IMR-90 (cell line): ENCODE measurements around the gene LACC1. TPM values are rescaled to one million over a fixed set of nuclear protein-coding genes. Genes with fewer than 3 reads are reported as not detected.

Experiments used
- ATAC-seq: fragments of 200-7000 bp; cut with Tn5 transposase; 2 replicates; pipeline ENCODE4 v1.9.1; 2020; ENCODE audit warnings: low read depth, mild to moderate bottlenecking, moderate library complexity
- BruUV-seq: library from RNA; stranded (reverse); fragments of 400-500 nt; replicated peaks from 2 replicates; lab custom pipeline; 2021; lab: Mats Ljungman, UMichigan
- CTCF ChIA-PET: fragments of 300-600 bp; formaldehyde crosslinking; extraction: SDS; loops from one replicate; lab custom pipeline; 2021; ENCODE audit warnings: antibody characterized with exemption; lab: Yijun Ruan, JAX
- POLR2A ChIA-PET: fragments of 300-600 bp; sonication (Branson Sonifier 250); formaldehyde crosslinking; loops from one replicate; lab custom pipeline; 2022; ENCODE audit warnings: antibody characterized with exemption; ENCODE audit not compliant: unreplicated experiment; lab: Charles Lee
- DNase-seq: peaks from one replicate; pipeline ENCODE4 v3.0.0; 2013
- H2AFZ ChIP-seq: replicated peaks from 2 replicates; pipeline ENCODE3; 2013; ENCODE audit warnings: low read length, mild to moderate bottlenecking; ENCODE audit not compliant: poor library complexity
- H2AK5ac ChIP-seq: 2 replicates; pipeline ENCODE4 v1.6.1; 2013; ENCODE audit warnings: low read depth, low read length, inconsistent platforms
- H2AK9ac ChIP-seq: replicated peaks from 2 replicates; pipeline ENCODE3; 2013; ENCODE audit warnings: mild to moderate bottlenecking, low read depth, low read length, moderate library complexity; ENCODE audit not compliant: poor library complexity
- H2BK120ac ChIP-seq: 2 replicates; pipeline ENCODE4 v1.6.1; 2013; ENCODE audit warnings: low read depth, low read length, inconsistent platforms
- H2BK15ac ChIP-seq: 3 replicates; pipeline ENCODE4 v1.6.1; 2013; ENCODE audit warnings: low read depth, low read length, inconsistent platforms
- H2BK20ac ChIP-seq: 2 replicates; pipeline ENCODE4 v1.6.1; 2013; ENCODE audit warnings: low read depth, mild to moderate bottlenecking, inconsistent platforms, low read length, moderate library complexity
- H2BK5ac ChIP-seq: 2 replicates; pipeline ENCODE4 v1.6.1; 2013; ENCODE audit warnings: mild to moderate bottlenecking, low read depth, low read length, inconsistent platforms; ENCODE audit not compliant: poor library complexity, severe bottlenecking
- H3K14ac ChIP-seq: replicated peaks from 2 replicates; pipeline ENCODE4 v1.6.1; 2013; ENCODE audit warnings: low read depth, low read length, inconsistent platforms
- H3K18ac ChIP-seq: 2 replicates; pipeline ENCODE4 v1.6.1; 2013; ENCODE audit warnings: low read depth, low read length, control low read depth
- H3K23ac ChIP-seq: 2 replicates; pipeline ENCODE4 v1.6.1; 2013; ENCODE audit warnings: low read depth, low read length, inconsistent platforms
- H3K27ac ChIP-seq: 2 replicates; pipeline ENCODE4 v1.5.1; 2013; ENCODE audit warnings: mild to moderate bottlenecking, control low read depth, low read length; ENCODE audit not compliant: insufficient read depth
- H3K27me3 ChIP-seq: 2 replicates; pipeline ENCODE4 v1.6.1; 2013; ENCODE audit warnings: low read length; ENCODE audit not compliant: control insufficient read depth, insufficient read depth
- H3K36me3 ChIP-seq: 2 replicates; pipeline ENCODE4 v1.6.1; 2013; ENCODE audit warnings: low read length, mixed read lengths; ENCODE audit not compliant: control insufficient read depth, insufficient read depth
- H3K4ac ChIP-seq: 2 replicates; pipeline ENCODE4 v1.6.1; 2013; ENCODE audit warnings: low read depth, low read length, inconsistent platforms
- H3K4me1 ChIP-seq: 2 replicates; pipeline ENCODE4 v1.6.1; 2013; ENCODE audit warnings: low read length, mixed read lengths; ENCODE audit not compliant: control insufficient read depth, insufficient read depth
- H3K4me2 ChIP-seq: 2 replicates; pipeline ENCODE4 v1.6.1; 2013; ENCODE audit warnings: low read depth, mild to moderate bottlenecking, control low read depth, low read length, moderate library complexity
- H3K4me3 ChIP-seq: 2 replicates; pipeline ENCODE4 v1.5.1; 2013; ENCODE audit warnings: low read depth, mild to moderate bottlenecking, control low read depth, low read length, moderate library complexity; ENCODE audit not compliant: insufficient read depth
- H3K56ac ChIP-seq: 2 replicates; pipeline ENCODE4 v1.6.1; 2013; ENCODE audit warnings: low read length, inconsistent platforms; ENCODE audit not compliant: insufficient read depth; ENCODE audit errors: extremely low read depth
- H3K79me1 ChIP-seq, 2 experiments: 2 replicates each; pipeline ENCODE4 v1.6.1; 2013; ENCODE audit warnings: low read length in 2 of 2, inconsistent platforms in 1 of 2, low read depth in 1 of 2
- H3K9ac ChIP-seq: 2 replicates; pipeline ENCODE4 v1.6.1; 2013; ENCODE audit warnings: low read depth, low read length, control low read depth
- H3K9me1 ChIP-seq: 2 replicates; pipeline ENCODE4 v1.6.1; 2013; ENCODE audit warnings: low read length, inconsistent platforms; ENCODE audit not compliant: insufficient read depth
- H3K9me3 ChIP-seq: 2 replicates; pipeline ENCODE4 v1.6.1; 2013; ENCODE audit warnings: low read length; ENCODE audit not compliant: control insufficient read depth, insufficient read depth
- H4K20me1 ChIP-seq: 2 replicates; pipeline ENCODE4 v1.6.1; 2013; ENCODE audit warnings: low read length, inconsistent platforms; ENCODE audit not compliant: insufficient read depth
- H4K5ac ChIP-seq: 2 replicates; pipeline ENCODE4 v1.6.1; 2013; ENCODE audit warnings: mild to moderate bottlenecking, low read depth, low read length, control low read depth
- H4K8ac ChIP-seq, 2 experiments: 2 replicates each; pipeline ENCODE4 v1.6.1; 2013; ENCODE audit warnings: low read depth in 2 of 2, low read length in 2 of 2, control low read depth in 1 of 2, inconsistent platforms in 1 of 2
- H4K91ac ChIP-seq: 2 replicates; pipeline ENCODE4 v1.6.1; 2013; ENCODE audit warnings: low read depth, low read length, inconsistent platforms; ENCODE audit not compliant: insufficient read depth
- BHLHE40 ChIP-seq: fragments of 150-350 bp; IDR thresholded peaks from 2 replicates; pipeline ENCODE4 v1.6.1; 2016; ENCODE audit warnings: mild to moderate bottlenecking, low read depth, low read length
- CEBPB ChIP-seq: IDR thresholded peaks from 2 replicates; pipeline ENCODE4 v1.6.1; 2012; ENCODE audit warnings: low read depth, low read length, improper control_type of control experiment
- CHD1 ChIP-seq: IDR thresholded peaks from 2 replicates; pipeline ENCODE4 v1.6.1; 2012; ENCODE audit warnings: low read depth, low read length, improper control_type of control experiment
- MAFK ChIP-seq: IDR thresholded peaks from 2 replicates; pipeline ENCODE4 v1.6.1; 2012; ENCODE audit warnings: low read depth, low read length, improper control_type of control experiment
- MAZ ChIP-seq: IDR thresholded peaks from 2 replicates; pipeline ENCODE4 v1.6.1; 2012; ENCODE audit warnings: low read depth, mild to moderate bottlenecking, low read length, improper control_type of control experiment, moderate library complexity, borderline replicate concordance
- MXI1 ChIP-seq: IDR thresholded peaks from 2 replicates; pipeline ENCODE4 v1.6.1; 2012; ENCODE audit warnings: low read depth, mild to moderate bottlenecking, low read length, moderate library complexity, borderline replicate concordance
- NFE2L2 ChIP-seq: fragments of 150-350 bp; IDR thresholded peaks from 2 replicates; pipeline ENCODE4 v1.6.1; 2016; ENCODE audit warnings: low read depth, mild to moderate bottlenecking, low read length
- RAD21 ChIP-seq: IDR thresholded peaks from 2 replicates; pipeline ENCODE4 v1.6.1; 2012; ENCODE audit warnings: low read length, improper control_type of control experiment
- RCOR1 ChIP-seq: IDR thresholded peaks from 2 replicates; pipeline ENCODE4 v1.6.1; 2012; ENCODE audit warnings: mild to moderate bottlenecking, low read length, improper control_type of control experiment; ENCODE audit not compliant: insufficient replicate concordance
- SMC3 ChIP-seq: fragments of 150-350 bp; IDR thresholded peaks from 2 replicates; pipeline ENCODE4 v1.6.1; 2016; ENCODE audit warnings: low read depth, mild to moderate bottlenecking, antibody characterized with exemption, low read length, moderate library complexity
- WGBS, 2 experiments: methylation state at CpG; one replicate each; pipeline versions ENCODE4 v1.1.5 to v1.1.7; 2013; ENCODE audit warnings: missing lambda C conversion rate in 2 of 2; ENCODE audit not compliant: insufficient read length in 1 of 2; ENCODE audit errors: extremely low coverage in 2 of 2; 5-methylcytosine and 5-hydroxymethylcytosine counted together
- dilution Hi-C: fragments of 300-500 bp; cut with HindIII; formaldehyde crosslinking; loops from one replicate; pipeline ENCODE4 v1.14.3; 2018; ENCODE audit warnings: low sequenced_read_pairs; ENCODE audit not compliant: unreplicated experiment
- in situ Hi-C: fragments of 300-500 bp; cut with MboI; formaldehyde crosslinking; loops from 3 replicates; pipeline ENCODE4 v1.14.3; 2019; ENCODE audit warnings: low sequenced_read_pairs, inconsistent platforms, mixed read lengths
- intact Hi-C: fragments of 100-400 bp; cut with micrococcal nuclease; formaldehyde crosslinking; loops from 2 replicates; pipeline ENCODE4 v1.10.0; 2022
- polyA plus RNA-seq, 3 experiments: library from polyadenylated mRNA; depleted of rRNA; stranded (reverse); fragments of >200 nt; gene quantifications; 2 replicates each; pipeline ENCODE4 v1.2.3, GENCODE V29; 2012; ENCODE audit warnings: low replicate concordance in 1 of 3
- total RNA-seq: library from RNA; depleted of rRNA; stranded (reverse); fragments of >200 nt; gene quantifications from 2 replicates; pipeline ENCODE4 v1.2.3, GENCODE V29; 2012
- TF ChIP-seq, protein P1 (sequence below): fragments of 150-350 bp; IDR thresholded peaks from 2 replicates; pipeline ENCODE4 v1.6.1; 2017; ENCODE audit warnings: mild to moderate bottlenecking, antibody characterized with exemption, low read length, low read depth
- TF ChIP-seq, protein P2 (sequence below): conservative IDR thresholded peaks from 2 replicates; pipeline ENCODE4 v1.5.1; 2012; ENCODE audit warnings: mild to moderate bottlenecking, low read depth, low read length, improper control_type of control experiment

The LACC1 gene
- total and polyA plus RNA-seq, 2 of the 4 experiments (the other 2 are of a cell fraction): 3.2 to 4.7 TPM

DNA sequence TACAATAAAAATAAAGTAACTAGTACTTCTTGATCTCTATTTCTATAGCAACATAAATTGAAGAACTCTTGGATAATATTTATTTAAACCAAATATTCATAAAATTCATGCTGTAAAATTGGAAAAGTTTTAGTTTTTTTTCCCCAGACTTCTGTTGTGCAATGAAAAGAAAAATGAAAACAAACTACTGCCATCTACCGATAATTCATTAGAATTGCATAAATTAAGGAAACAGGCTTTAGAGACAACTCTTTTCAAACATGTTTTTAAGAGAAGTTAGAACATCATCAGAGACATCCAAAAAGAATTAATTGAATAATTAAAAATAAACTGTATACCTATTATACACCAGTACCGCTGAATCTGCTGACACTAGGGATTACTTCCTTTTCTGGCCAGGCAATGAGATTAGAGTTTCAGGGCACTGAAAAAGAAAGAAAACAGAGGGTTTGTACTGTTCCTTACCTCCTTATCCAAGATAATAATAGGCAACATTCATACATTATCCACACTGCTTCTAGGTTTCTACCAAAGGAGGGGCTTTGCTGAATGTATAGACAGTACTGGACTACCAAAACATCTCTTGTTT lies 5.1 kb upstream of the LACC1 start:
- Histone ChIP-seq H2BK15ac (peak overlapping the region; percentile 81; the same call in 2 of the 3 replicates), H3K4ac (no peak overlapping the region), H3K79me1 (peaks cover 0 to 10% of the 10 kb centered on the region in 2 experiments; a peak in 2 of 4 replicates), H4K8ac (no peak overlapping the region), H3K18ac (peak overlapping the region; percentile 9; the same call in 1 of the 2 replicates), H2BK5ac (no peak overlapping the region), H3K9ac (peak overlapping the region; percentile 32; the same call in 1 of the 2 replicates), H3K9me3 (no peaks in the 10 kb centered on the region), H4K91ac (no peak overlapping the region), H2BK120ac (no peak overlapping the region), H3K27me3 (no peaks in the 10 kb centered on the region), H2AK5ac (no peak overlapping the region), H2AK9ac (no peak overlapping the region), H4K5ac (no peak overlapping the region), H3K14ac (no peak overlapping the region), H3K4me3 (no peak overlapping the region), H3K36me3 (no peaks in the 10 kb centered on the region), H2AFZ (no peak overlapping the region), H3K23ac (no peak overlapping the region), H3K27ac (no peak overlapping the region; the same call in 1 of the 2 replicates), H2BK20ac (peak overlapping the region; percentile 16; the same call in 1 of the 2 replicates), H3K4me2 (0 out of 2 replicates have a peak overlapping the region, but pooled peaks have one; percentile 2), H3K4me1 (peaks cover 7% of the 10 kb centered on the region), H3K56ac (no peak overlapping the region), H4K20me1 (no peaks in the 10 kb centered on the region), H3K9me1 (peaks cover 6% of the 10 kb centered on the region; the same call in 1 of the 2 replicates)
- DNase-seq: peak; percentile 54
- CTCF ChIA-PET: no interaction called here
- TF ChIP-seq, protein P1, sequence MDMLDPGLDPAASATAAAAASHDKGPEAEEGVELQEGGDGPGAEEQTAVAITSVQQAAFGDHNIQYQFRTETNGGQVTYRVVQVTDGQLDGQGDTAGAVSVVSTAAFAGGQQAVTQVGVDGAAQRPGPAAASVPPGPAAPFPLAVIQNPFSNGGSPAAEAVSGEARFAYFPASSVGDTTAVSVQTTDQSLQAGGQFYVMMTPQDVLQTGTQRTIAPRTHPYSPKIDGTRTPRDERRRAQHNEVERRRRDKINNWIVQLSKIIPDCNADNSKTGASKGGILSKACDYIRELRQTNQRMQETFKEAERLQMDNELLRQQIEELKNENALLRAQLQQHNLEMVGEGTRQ: no peak
- no peak for TF ChIP-seq CHD1
- TF ChIP-seq RAD21: peak; percentile 68
- TF ChIP-seq MAFK: peak; percentile 24; the same call in 1 of the 2 replicates
- TF ChIP-seq MXI1: no peak
- peak; percentile 74 for TF ChIP-seq SMC3
- peak; percentile 95 for TF ChIP-seq CEBPB
- TF ChIP-seq, protein P2, sequence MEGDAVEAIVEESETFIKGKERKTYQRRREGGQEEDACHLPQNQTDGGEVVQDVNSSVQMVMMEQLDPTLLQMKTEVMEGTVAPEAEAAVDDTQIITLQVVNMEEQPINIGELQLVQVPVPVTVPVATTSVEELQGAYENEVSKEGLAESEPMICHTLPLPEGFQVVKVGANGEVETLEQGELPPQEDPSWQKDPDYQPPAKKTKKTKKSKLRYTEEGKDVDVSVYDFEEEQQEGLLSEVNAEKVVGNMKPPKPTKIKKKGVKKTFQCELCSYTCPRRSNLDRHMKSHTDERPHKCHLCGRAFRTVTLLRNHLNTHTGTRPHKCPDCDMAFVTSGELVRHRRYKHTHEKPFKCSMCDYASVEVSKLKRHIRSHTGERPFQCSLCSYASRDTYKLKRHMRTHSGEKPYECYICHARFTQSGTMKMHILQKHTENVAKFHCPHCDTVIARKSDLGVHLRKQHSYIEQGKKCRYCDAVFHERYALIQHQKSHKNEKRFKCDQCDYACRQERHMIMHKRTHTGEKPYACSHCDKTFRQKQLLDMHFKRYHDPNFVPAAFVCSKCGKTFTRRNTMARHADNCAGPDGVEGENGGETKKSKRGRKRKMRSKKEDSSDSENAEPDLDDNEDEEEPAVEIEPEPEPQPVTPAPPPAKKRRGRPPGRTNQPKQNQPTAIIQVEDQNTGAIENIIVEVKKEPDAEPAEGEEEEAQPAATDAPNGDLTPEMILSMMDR: peak; percentile 72
- TF ChIP-seq NFE2L2: no peak
- no peak for TF ChIP-seq BHLHE40
- no peak for TF ChIP-seq MAZ
- no peak for TF ChIP-seq RCOR1
- BruUV-seq: no TSS peak
- ATAC-seq: no peak
- dilution Hi-C loops (no loop called here), intact Hi-C loops (loop anchor here (2.0 to 10.0 kb wide), 10 partner anchors 67 to 1282 kb away; partner anchors contain the start of gene ENOX1), in situ Hi-C loops (loop anchor here (10.0 kb wide), 1 partner anchor 790 kb away; no protein-coding TSS in a partner anchor)
- POLR2A ChIA-PET: no interaction called here
- no CpG with 5 or more reads among the region's 2 CpGs for WGBS, 2 experiments
